ENCODE data around the gene CAMSAP3.

GRCh38 chr19:7627166-7627565 is 31.5 kb downstream of the CAMSAP3 start:
- no peak for TF ChIP-seq USF2 (IDR thresholded peaks at IDR 0.05; ENCODE audit: borderline replicate concordance, low read depth, low read length)
- no peak for TF ChIP-seq CTCF (IDR thresholded peaks at IDR 0.05)
- no peak for TF ChIP-seq RAD21 (IDR thresholded peaks at IDR 0.05; ENCODE audit: low read length)
- no peak for TF ChIP-seq TAF1 (IDR thresholded peaks at IDR 0.05; ENCODE audit: borderline replicate concordance, low read depth, low read length)
- no peak for TF ChIP-seq YY1 (IDR thresholded peaks at IDR 0.05; ENCODE audit: low read depth)
- no peak for TF ChIP-seq REST (IDR thresholded peaks at IDR 0.05; ENCODE audit: low read depth, low read length)
- no peak for TF ChIP-seq USF1 (IDR thresholded peaks at IDR 0.05; ENCODE audit: borderline replicate concordance, low read depth)
- TF ChIP-seq RFX5 (IDR thresholded peaks at IDR 0.05; ENCODE audit: low read length), result no peak
- TF ChIP-seq FOXJ3 (CRISPR knock-in tag; IDR thresholded peaks at IDR 0.05), result no peak
- TF ChIP-seq TEAD4 (IDR thresholded peaks at IDR 0.05; ENCODE audit: borderline replicate concordance, insufficient read depth), result no peak
- TF ChIP-seq POLR2AphosphoS5 (IDR thresholded peaks at IDR 0.05; ENCODE audit: low read depth, low read length), result no peak

Measured in SK-N-SH (cell line).